NCI-H226 (cell line): ENCODE data around the gene NRCAM.

Experiments
- DNase-seq: peaks from one replicate; pipeline ENCODE4 v3.0.0-alpha.2; 2015

NRCAM gene

GRCh38 chr7:108145401-108145800 lies 310.8 kb downstream of the NRCAM start:
- no peak for DNase-seq

- no peak for DNase-seq
Observed at GRCh38 chr7:108144931-108145330, 311.3 kb downstream of the NRCAM start.

- DNase-seq = no peak
Observed at GRCh38 chr7:108143658-108144420, 312.4 kb downstream of the NRCAM start.

- no peak for DNase-seq
Observed at GRCh38 chr7:108142675-108143259, 313.5 kb downstream of the NRCAM start.

GRCh38 chr7:108142180-108142579 lies 314.1 kb downstream of the NRCAM start:
- DNase-seq = no peak

- DNase-seq = no peak
Observed at GRCh38 chr7:108140671-108141070, 315.6 kb downstream of the NRCAM start.

- no peak for DNase-seq
Observed at GRCh38 chr7:108138911-108139310, 317.3 kb downstream of the NRCAM start.

- no peak for DNase-seq
Observed at GRCh38 chr7:108137993-108138392, 318.2 kb downstream of the NRCAM start.

- no peak for DNase-seq
Observed at GRCh38 chr7:108137040-108137439, 319.2 kb downstream of the NRCAM start.

GRCh38 chr7:108136191-108136688 lies 320.0 kb downstream of the NRCAM start:
- no peak for DNase-seq

- DNase-seq = no peak
Observed at GRCh38 chr7:108135446-108136190, 320.6 kb downstream of the NRCAM start.

- DNase-seq = no peak
Observed at GRCh38 chr7:108134486-108134885, 321.8 kb downstream of the NRCAM start.

- no peak for DNase-seq
Observed at GRCh38 chr7:108132551-108133265, 323.5 kb downstream of the NRCAM start.

- DNase-seq = no peak
Observed at GRCh38 chr7:108130261-108130660, 326.0 kb downstream of the NRCAM start, which contains the start of gene LAMB4. Gene LAMB4 (minus strand): TSS chr7:108130361. CDS start chr7:108123164, 7,197 bp downstream.

- no peak for DNase-seq
Observed at GRCh38 chr7:108129018-108129965, 326.9 kb downstream of the NRCAM start.

GRCh38 chr7:108128514-108128913 lies 327.7 kb downstream of the NRCAM start:
- no peak for DNase-seq

- no peak for DNase-seq
Observed at GRCh38 chr7:108127461-108127860, 328.8 kb downstream of the NRCAM start.

GRCh38 chr7:108124820-108125219 lies 331.4 kb downstream of the NRCAM start:
- DNase-seq = no peak

- DNase-seq = no peak
Observed at GRCh38 chr7:108122181-108122580, 334.1 kb downstream of the NRCAM start.

GRCh38 chr7:108120933-108121332 lies 335.3 kb downstream of the NRCAM start:
- no peak for DNase-seq

- no peak for DNase-seq
Observed at GRCh38 chr7:108120196-108120595, 336.0 kb downstream of the NRCAM start.

- no peak for DNase-seq
Observed at GRCh38 chr7:108118959-108119358, 337.3 kb downstream of the NRCAM start.
